ENCODE measurements around the gene IGHMBP2. TPM values are rescaled to one million over a fixed set of nuclear protein-coding genes. Genes with fewer than 3 reads are reported as not detected.
"Not testable (repeated sequence)": the region's sequence is repeated elsewhere in the genome, so short reads cannot be mapped to it uniquely, and the experiment has no call there.

The IGHMBP2 gene
- 10 to 100 TPM; 10.2 to 18.4 (median 11.7) TPM for total RNA-seq

GRCh38 chr11:68903288-68904247 lies at the start of gene IGHMBP2, which contains the start of gene MRPL21:
TSS of gene IGHMBP2 (plus strand) at chr11:68903891. CDS start at chr11:68903953, 62 bp downstream.
TSS of gene MRPL21 (minus strand) at chr11:68903832. CDS start at chr11:68903810, 22 bp downstream.
- DNase-seq, result peak; percentile 80 to 83
- WGBS, 2 donors, result 1 to 2% methylated on average over 30 to 59 of the region's 78 CpGs
- Histone ChIP-seq H3K9me3 (no peaks in the 10 kb centered on the region), H3K4me3 (replicated peaks in 1 of 3) (peak within 1 kb of the TSS; percentile 43 to 87 (median 82)), H3K27me3 (no peaks in the 10 kb centered on the region), H3K36me3 (peaks cover 5 to 17% of the 10 kb centered on the region in 2 donors), H3K4me1 (peaks cover 20 to 21% of the 10 kb centered on the region in 2 donors), H3K27ac (peak within 1 kb of the TSS; percentile 33 to 74 (median 70))
- intact Hi-C loops (cut with DNase I), result no loop called here
- peak in 1 of 2 donors; percentile 61 for TF ChIP-seq POLR2A (IDR thresholded peaks at IDR 0.05)
- TF ChIP-seq CTCF (IDR thresholded peaks at IDR 0.05), result peak in 1 of 6 experiments; percentile 10

DNA sequence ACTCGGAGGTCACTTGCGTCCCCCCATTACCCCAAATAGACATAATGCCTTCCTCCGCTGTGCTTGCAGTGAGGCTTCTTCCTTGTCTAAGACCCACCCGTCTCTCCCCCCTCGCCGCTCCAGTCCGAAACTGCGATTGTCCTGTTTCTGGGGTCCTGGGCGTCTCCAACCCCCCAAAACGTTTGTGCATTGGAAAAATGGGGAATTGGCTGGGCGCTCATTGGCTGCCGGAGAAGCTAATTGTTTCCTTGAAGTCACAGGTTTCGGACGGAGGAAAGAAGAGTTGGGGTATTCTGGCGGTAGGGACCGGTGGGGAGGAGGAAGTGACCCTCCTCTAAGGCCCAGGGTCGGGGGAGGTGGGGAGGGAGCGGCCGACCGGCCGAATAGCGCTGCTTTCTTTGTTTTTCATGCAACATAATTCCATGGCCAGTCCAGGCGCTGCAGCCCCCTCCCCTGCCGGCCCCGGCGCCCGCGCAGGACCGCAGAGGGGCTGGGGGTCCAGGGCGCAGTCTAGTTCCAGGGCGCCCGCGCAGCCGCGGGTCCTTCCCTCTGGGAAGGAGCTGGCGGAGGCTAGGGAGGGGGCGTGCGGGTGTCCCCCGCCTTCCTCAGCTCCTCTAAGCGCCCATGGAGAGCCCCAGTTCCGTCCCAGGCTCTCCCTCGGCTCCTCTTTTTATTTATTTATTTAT lies 49.3 kb upstream of the IGHMBP2 start:
- Histone ChIP-seq H3K27ac (no peak overlapping the region), H3K27me3 (no peaks in the 10 kb centered on the region), H3K4me3 (replicated peaks in 1 of 3) (peak overlapping the region in 1 of 3 donors; percentile 43), H3K36me3 (no peaks in the 10 kb centered on the region), H3K9me3 (no peaks in the 10 kb centered on the region), H3K4me1 (peaks cover 9 to 14% of the 10 kb centered on the region in 2 donors)
- TF ChIP-seq POLR2A (IDR thresholded peaks at IDR 0.05), result no peak
- no peak for TF ChIP-seq CTCF (IDR thresholded peaks at IDR 0.05)
- WGBS, 2 donors, result 18 to 23% methylated on average over 37 to 42 of the region's 42 CpGs
- DNase-seq, result no peak
- intact Hi-C loops (cut with DNase I), result no loop called here

GRCh38 chr11:68855205-68855981 lies 48.3 kb upstream of the IGHMBP2 start:
- Histone ChIP-seq H3K4me1 (peaks cover 9 to 14% of the 10 kb centered on the region in 2 donors), H3K27ac (peak overlapping the region in 1 of 3 donors; percentile 43), H3K4me3 (replicated peaks in 1 of 3) (peak overlapping the region in 1 of 3 donors; percentile 43), H3K27me3 (no peaks in the 10 kb centered on the region), H3K9me3 (no peaks in the 10 kb centered on the region), H3K36me3 (no peaks in the 10 kb centered on the region)
- 13 to 29% methylated on average over 11 to 30 of the region's 62 CpGs for WGBS, 2 donors
- peak; percentile 36 to 41 for DNase-seq
- TF ChIP-seq POLR2A (IDR thresholded peaks at IDR 0.05), result no peak
- TF ChIP-seq CTCF (IDR thresholded peaks at IDR 0.05), result peak in 1 of 6 experiments; percentile 31
- intact Hi-C loops (cut with DNase I), result no loop called here

- intact Hi-C loops (cut with DNase I); H3K27ac ChIP-seq: not testable (repeated sequence)
These were observed 47.2 kb upstream of the IGHMBP2 start for GRCh38 chr11:68856425-68857030.

More at GRCh38 chr11:68856425-68857030, 47.2 kb upstream of the IGHMBP2 start:
- WGBS, 2 donors, result 81% methylated on average over 21 of the region's 21 CpGs
- DNase-seq; H3K36me3 ChIP-seq; H3K4me3 ChIP-seq (replicated peaks in 1 of 3); H3K27me3 ChIP-seq; H3K9me3 ChIP-seq: not testable (repeated sequence)
- H3K4me1 ChIP-seq, result peaks cover 9 to 14% of the 10 kb centered on the region in 2 donors
